ENCODE data around the gene LSR. TPM values are rescaled to one million over a fixed set of nuclear protein-coding genes. Genes with fewer than 3 reads are reported as not detected.
"Not testable (repeated sequence)": the region's sequence is repeated elsewhere in the genome, so short reads cannot be mapped to it uniquely, and the experiment has no call there.

LSR gene
- total RNA-seq, 1 donor from 2014 or later: 74.1 TPM

DNA sequence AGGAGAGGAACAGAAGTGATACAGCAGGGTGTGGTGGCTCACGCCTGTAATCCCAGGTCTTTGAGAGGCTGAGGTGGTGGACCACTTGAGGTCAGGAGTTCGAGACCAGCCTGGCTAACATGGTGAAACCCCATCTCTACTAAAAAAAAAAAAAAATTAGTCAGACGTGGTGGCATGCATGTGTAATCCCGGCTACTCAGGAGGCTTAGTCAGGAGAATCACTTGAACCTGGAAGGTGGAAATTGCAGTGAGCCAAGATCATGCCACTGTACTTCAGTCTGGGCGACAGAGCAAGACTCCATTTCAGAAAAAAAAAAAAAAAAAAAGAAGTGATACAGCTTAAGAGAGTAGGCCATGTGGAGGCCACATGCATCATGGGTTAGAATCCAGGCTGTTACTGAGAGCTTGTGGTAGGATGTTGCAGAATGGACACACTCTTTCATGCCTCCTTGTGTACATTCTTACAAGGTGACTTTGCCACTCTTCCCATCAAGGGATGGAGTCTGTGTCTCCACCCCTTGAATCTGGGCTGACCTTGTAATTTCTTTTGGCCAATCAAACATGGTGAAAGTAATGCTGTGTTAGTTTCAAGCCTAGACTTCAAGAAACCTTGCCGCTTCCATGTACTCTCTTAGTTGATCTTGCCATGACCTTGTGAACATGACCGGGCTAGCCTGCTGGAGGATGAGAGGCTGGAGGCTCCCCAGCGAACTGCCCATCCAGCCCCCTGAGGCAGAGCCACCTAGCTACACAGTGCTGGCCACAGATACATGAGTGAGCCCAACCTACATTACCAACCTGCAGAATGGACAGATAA is 32.6 kb upstream of the LSR start:
- no peaks in the 10 kb centered on the region for H3K27me3 ChIP-seq (ENCODE audit: low read depth)
- TF ChIP-seq, protein P1, sequence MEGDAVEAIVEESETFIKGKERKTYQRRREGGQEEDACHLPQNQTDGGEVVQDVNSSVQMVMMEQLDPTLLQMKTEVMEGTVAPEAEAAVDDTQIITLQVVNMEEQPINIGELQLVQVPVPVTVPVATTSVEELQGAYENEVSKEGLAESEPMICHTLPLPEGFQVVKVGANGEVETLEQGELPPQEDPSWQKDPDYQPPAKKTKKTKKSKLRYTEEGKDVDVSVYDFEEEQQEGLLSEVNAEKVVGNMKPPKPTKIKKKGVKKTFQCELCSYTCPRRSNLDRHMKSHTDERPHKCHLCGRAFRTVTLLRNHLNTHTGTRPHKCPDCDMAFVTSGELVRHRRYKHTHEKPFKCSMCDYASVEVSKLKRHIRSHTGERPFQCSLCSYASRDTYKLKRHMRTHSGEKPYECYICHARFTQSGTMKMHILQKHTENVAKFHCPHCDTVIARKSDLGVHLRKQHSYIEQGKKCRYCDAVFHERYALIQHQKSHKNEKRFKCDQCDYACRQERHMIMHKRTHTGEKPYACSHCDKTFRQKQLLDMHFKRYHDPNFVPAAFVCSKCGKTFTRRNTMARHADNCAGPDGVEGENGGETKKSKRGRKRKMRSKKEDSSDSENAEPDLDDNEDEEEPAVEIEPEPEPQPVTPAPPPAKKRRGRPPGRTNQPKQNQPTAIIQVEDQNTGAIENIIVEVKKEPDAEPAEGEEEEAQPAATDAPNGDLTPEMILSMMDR (IDR thresholded peaks at IDR 0.05): no peak
- intact Hi-C loops (cut with DNase I): no loop called here
- no peak overlapping the region for H3K27ac ChIP-seq
- no peaks in the 10 kb centered on the region for H3K36me3 ChIP-seq
- DNase-seq (no peak), ATAC-seq (no peak)
- peaks cover 52% of the 10 kb centered on the region for H3K4me1 ChIP-seq
- no peaks in the 10 kb centered on the region for H3K9me3 ChIP-seq
- no peak overlapping the region for H3K4me3 ChIP-seq

DNA sequence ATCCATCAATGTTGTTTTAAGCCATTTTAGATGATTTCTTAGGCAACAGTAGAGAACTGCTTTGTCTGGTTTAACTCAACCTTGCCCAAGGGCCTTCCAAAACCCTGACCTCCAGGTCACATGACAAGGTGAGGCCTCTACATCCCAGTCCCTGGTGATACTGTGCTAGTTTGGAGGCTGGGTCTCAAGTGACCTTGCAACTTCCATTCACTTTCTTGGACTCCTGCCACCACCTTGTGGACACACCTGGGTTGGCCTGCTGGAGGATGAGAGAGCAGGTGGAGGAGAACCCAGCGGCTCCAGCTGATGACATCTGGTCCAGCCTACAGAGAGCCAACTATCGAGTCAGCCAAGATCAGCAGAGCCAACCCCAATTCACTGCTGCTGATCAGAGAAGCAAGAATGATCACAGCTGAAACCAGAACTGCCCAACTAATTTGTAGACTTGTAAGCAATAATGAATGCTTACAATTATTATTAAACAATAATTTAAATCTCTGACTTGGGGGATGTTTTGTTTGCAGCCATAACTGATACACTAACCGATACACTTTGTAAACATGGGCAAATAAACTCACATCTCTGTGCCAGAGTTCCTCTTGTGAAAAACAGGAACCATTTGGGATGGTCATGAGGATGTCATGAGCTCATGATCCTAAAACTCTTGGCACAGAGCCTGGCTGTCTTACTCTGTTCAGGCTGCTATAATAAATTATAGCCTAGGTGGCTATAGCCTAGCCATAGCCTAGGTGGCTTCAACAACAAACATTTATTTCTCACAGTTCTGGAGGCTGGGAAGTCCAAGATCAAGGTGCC is 31.8 kb upstream of the LSR start:
- Histone ChIP-seq H3K36me3 (no peaks in the 10 kb centered on the region), H3K27me3 (ENCODE audit: low read depth) (no peaks in the 10 kb centered on the region), H3K9me3 (no peaks in the 10 kb centered on the region), H3K4me1 (peaks cover 44% of the 10 kb centered on the region), H3K4me3 (no peak overlapping the region), H3K27ac (peak overlapping the region; percentile 46)
- ATAC-seq (peak in 1 of 2 donors; percentile 23), DNase-seq (no peak)
- intact Hi-C loops (cut with DNase I): no loop called here
- TF ChIP-seq, protein P1 (IDR thresholded peaks at IDR 0.05): no peak

DNA sequence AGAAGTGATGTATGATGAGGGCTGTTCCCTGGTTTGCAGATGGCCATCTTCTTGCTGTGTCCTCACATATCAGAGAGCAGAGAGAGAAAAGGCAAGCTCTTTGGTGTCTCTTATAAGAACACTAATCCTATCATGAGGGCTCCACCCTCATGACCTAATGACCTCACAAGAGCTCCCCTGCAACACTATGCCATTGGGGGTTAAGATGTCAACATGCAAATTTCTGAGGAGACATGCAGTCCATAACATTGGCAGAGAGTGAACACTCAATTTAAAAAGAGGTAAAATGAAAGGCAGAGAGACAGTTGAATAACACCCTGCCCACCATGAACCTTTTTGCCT is 31.2 kb upstream of the LSR start:
- H3K36me3 ChIP-seq: no peaks in the 10 kb centered on the region
- H3K9me3 ChIP-seq: no peaks in the 10 kb centered on the region
- TF ChIP-seq, protein P1 (IDR thresholded peaks at IDR 0.05): no peak
- ATAC-seq (no peak), DNase-seq (no peak)
- intact Hi-C loops (cut with DNase I): no loop called here
- no peaks in the 10 kb centered on the region for H3K27me3 ChIP-seq (ENCODE audit: low read depth)
- H3K4me3 ChIP-seq: no peak overlapping the region
- peaks cover 38% of the 10 kb centered on the region for H3K4me1 ChIP-seq
- peak overlapping the region; percentile 46 for H3K27ac ChIP-seq

DNA sequence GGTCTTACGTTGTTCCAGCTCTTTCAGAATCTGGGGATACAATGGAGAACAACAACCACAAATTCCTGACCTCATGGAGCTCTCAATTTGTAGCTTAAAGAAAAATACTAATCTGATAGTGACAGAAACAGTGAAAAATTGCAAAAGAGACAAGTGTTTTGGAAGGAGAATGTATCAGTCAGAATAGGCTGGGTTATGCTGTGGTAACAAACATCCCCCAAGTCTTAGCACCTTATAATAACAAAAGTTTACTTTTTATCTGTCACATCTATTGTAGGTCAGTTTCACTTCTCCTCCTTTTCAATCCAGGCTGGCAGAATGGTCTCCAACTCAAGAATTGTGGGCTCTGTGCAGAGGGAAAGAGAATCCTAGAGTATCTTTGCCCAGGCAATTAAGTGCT is 29.8 kb upstream of the LSR start:
- DNase-seq (no peak), ATAC-seq (no peak)
- no peaks in the 10 kb centered on the region for H3K27me3 ChIP-seq (ENCODE audit: low read depth)
- H3K4me3 ChIP-seq: no peak overlapping the region
- H3K4me1 ChIP-seq: peaks cover 33% of the 10 kb centered on the region
- intact Hi-C loops (cut with DNase I): no loop called here
- H3K9me3 ChIP-seq: no peaks in the 10 kb centered on the region
- H3K27ac ChIP-seq: no peak overlapping the region
- no peaks in the 10 kb centered on the region for H3K36me3 ChIP-seq
- TF ChIP-seq, protein P1 (IDR thresholded peaks at IDR 0.05): no peak

DNA sequence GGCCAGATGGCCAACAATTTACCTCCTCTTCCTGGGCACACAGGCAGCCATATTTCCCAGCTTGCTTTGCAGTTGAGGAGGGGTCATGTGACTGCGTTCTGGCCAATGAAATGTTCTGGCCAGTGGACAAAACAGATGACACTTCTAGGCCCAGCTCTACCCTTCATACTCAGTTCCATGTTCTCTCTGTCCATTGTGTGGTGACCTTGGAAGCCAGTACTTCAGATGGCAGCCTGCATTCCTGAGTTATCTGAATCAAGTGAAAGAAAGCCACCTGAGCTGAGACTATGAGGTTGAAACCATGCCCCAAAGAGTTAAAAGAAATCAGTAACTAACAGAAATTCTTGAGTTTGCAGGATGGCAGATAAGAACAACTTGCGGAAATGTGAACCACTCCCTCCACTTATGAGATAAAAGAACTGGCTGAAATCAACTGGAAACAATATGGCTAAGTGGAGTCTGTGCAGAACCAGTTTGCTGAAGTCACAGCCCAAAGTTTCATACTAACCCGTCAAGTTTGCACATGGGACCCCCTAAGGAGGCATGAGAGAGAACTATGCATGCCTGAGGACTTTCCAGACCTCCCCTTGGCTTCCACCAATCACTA is 28.4 kb upstream of the LSR start:
- DNase-seq (no peak), ATAC-seq (peak; percentile 26 to 38)
- TF ChIP-seq, protein P1 (IDR thresholded peaks at IDR 0.05): no peak
- intact Hi-C loops (cut with DNase I): no loop called here
- no peaks in the 10 kb centered on the region for H3K9me3 ChIP-seq
- H3K4me1 ChIP-seq: peaks cover 31% of the 10 kb centered on the region
- H3K27me3 ChIP-seq (ENCODE audit: low read depth): no peaks in the 10 kb centered on the region
- no peak overlapping the region for H3K4me3 ChIP-seq
- H3K27ac ChIP-seq: peak overlapping the region; percentile 36
- no peaks in the 10 kb centered on the region for H3K36me3 ChIP-seq

DNA sequence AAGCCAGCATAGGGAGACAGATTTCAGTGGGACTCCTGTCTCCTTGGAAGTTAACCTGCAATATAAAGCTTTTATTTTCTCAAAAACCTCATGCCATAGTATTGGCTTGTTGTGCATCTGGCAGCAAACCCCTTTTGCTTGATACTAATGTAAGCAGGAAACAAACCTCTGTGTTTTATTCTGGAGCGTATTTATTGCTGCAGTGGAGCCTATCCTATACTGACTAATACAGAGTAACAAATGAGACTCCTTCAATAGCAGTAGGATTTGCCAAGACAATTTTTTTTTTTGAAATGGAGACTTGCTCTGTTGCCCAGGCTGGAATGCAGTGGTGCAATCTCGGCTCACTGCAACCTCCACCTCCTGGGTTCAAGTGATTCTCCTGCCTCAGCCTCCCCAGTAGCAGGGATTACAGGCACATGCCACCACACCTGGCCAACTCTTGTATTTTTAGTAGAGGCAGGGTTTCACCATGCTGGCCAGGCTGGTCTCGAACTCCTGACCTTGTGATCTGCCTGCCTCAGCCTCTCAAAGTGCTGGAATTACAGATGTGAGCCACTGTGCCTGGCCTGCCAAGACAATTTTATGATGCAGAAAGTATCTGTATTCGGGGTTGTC is 27.7 kb upstream of the LSR start:
- H3K4me3 ChIP-seq; intact Hi-C loops (cut with DNase I); H3K36me3 ChIP-seq; H3K9me3 ChIP-seq; DNase-seq; ATAC-seq; H3K27me3 ChIP-seq (ENCODE audit: low read depth): not testable (repeated sequence)
- Histone ChIP-seq H3K4me1 (peaks cover 34% of the 10 kb centered on the region), H3K27ac (peak overlapping the region; percentile 36)
